ENCODE measurements around the gene TACC2.
"Not testable (repeated sequence)": the region's sequence is repeated elsewhere in the genome, so short reads cannot be mapped to it uniquely, and the experiment has no call there.

TACC2 gene

DNA sequence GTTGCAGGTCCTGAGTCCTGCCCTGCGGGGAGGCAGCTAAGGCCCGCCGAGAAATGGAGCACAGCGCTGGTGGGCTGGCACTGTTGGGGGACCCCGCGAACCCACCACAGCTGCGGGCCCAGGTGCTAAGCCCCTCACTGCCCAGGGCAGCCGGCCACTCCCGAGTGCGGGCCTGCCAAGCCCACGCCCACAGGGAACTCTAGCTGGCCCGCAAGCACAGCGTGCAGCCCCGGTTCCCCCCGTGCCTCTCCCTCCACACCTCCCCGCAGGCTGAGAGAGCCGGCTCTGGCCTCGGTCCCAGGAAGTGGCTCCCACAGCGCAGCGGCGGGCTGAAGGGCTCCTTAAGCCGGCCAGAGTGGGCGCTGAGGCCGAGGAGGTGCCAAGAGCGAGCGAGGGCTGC lies 10.5 kb upstream of the TACC2 start:
- no peak for DNase-seq (ENCODE audit: low spot score)

DNA sequence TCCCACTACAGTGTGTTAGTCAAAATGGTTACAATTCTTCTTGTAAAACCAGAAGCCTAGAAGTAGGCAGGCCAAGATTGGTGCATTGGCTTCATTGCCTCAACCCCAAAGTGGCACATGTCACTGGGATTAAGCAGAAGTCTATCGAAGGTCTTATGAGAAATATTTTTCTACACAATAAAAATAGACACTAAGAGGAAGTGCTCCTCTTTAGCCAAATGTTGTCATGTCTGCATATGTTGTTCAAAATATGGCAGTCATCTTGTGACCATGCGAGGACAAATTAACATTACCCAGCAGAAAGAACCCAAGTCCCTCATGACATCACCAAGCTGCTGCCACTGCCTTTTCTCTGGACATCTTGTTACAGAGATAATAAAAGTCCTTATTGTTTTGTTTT lies 7.6 kb upstream of the TACC2 start:
- no peak for DNase-seq (ENCODE audit: low spot score)

DNA sequence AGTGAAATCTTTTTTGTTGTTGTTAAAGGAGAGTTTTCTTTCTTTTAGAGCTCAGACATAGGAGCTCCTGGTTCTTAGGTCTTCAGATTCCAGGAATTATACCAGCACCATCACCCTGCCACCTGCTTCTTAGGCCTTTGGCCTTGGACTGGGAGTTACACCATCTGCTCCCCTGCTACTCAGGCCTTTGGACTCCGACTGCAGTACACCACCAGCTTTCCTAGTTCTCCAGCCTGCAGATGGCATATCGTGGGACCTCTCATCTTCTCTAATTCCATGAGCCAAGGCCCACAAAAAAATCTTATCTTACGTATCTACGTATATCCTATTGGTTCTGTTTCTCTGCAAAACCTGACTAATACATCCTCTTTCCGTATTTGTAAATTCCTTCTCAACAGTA lies 5.1 kb upstream of the TACC2 start:
- DNase-seq (ENCODE audit: low spot score): no peak

- DNase-seq (ENCODE audit: low spot score): no peak
Measured at GRCh38 chr10:121984463-121984862, 4.5 kb upstream of the TACC2 start.

- no peak for DNase-seq (ENCODE audit: low spot score)
Measured at GRCh38 chr10:121990015-121990677, 1.2 kb downstream of the TACC2 start.

DNA sequence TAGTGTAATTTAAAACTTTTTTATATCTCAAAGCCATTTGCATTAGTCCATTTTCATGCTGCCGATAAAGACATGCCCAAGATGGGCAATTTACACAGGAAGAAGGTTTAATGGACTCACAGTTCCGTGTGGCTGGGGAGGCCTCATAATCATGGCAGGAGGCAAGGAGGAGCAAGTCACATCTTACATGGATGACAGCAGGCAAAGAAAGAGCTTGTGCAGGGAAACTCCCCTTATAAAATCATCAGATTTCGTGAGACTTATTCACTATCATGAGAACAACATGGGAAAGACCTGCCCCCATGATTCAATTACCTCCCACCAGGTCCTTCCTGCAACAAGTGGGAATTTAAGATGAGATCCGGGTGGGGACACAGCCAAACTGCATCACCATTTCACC lies 2.8 kb downstream of the TACC2 start:
- DNase-seq (ENCODE audit: low spot score): not testable (repeated sequence)

- DNase-seq (ENCODE audit: low spot score): no peak
Measured at GRCh38 chr10:121994429-121994941, 5.5 kb downstream of the TACC2 start.

GRCh38 chr10:121998462-121998861 lies 9.5 kb downstream of the TACC2 start:
- no peak for DNase-seq (ENCODE audit: low spot score)

DNA sequence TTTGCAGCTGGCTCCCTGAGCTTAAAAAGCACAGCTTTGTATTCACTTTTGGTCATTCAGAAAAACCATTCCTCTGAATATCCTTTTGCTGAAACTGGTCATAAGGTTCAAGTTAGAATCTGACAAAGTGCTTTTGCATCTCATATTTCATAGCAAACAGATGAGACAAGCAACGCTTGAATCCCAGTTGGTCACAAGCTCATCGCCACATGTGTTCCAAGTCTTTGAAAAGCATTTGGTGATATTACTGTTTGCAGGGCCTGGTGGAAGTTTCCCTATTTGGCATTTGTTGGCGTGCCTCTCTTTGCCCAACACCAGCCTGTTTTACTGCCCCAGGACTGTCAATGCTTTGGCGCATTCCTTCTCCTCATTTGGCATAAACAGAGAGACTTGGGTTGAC lies 10.3 kb downstream of the TACC2 start:
- DNase-seq (ENCODE audit: low spot score): no peak

DNA sequence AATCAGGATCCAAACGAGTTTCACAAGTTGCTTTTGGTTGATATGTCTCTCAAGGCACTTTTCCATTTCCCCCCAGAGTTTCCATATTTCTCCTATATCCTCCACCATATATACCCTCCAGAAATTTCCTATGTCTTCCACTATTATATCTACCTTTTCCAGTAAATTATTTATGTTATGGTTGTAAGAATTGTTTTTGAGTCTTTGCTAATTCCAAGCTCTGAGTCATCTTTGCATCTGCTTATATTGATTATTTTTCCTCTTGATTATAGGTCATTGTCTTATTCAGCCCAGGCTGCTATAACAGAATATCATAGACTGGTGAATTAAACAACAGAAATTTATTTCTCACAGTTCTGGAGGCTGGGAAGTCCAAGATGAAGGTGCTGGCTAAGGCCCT lies 12.7 kb downstream of the TACC2 start:
- no peak for DNase-seq (ENCODE audit: low spot score)

- no peak for DNase-seq (ENCODE audit: low spot score)
Measured at GRCh38 chr10:122007415-122007814, 18.5 kb downstream of the TACC2 start.

DNA sequence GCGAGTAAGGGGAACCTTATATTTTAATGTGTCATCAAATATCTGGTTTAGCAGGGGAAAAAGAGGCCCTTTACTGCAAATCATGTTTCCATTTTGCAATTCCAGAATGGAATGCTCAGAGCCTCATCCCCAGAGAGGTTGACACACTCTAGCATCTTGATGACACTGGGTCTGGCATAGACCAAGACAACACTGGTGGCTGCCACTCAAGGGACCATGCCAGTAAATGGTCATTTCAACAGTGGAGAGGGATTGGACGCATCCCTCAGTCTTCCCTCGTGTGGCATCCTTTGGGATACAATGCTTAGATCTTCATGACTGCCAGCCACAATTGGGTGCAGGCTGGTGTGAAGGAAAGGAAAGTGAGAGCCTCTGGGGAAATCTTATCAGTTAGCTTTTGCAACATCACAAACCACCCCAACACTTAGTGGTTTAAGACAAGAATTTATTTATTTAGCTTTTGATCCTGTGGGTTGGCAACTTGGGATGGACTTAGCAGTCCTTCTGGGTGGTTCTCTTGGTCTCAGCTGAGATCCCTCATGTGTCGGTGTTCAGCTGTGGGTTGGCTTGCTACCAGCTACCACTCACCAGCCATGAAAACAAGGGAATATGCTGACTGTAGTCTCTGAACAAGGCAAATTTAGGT lies 21.6 kb downstream of the TACC2 start:
- no peak for DNase-seq (ENCODE audit: low spot score)

GRCh38 chr10:122012731-122013130 lies 23.8 kb downstream of the TACC2 start:
- DNase-seq (ENCODE audit: low spot score): no peak

DNA sequence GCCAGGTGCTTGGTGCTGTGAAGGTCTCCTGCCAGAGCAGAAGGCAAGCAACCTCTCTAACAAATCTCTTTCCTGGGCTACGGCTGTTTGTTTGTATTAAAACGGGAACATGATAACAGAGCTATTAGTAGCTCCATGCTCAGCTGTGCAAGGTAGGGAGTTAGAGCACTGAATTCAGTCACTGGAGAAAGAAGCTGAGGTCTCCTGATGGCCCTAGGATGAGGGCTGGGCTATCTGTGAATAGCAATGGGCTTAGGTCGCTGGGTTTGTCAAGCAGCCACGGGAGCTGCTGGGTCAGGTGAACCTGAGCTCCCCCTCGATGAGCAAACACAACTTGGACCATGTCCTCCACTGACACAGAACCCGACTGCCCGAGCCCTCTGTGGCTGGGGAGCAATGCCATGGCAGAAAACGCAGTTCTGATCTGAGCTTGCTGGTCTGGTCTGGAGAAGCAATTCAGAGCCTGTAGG lies 24.4 kb downstream of the TACC2 start:
- no peak for DNase-seq (ENCODE audit: low spot score)

- no peak for DNase-seq (ENCODE audit: low spot score)
Measured at GRCh38 chr10:122014652-122015248, 25.8 kb downstream of the TACC2 start.

DNA sequence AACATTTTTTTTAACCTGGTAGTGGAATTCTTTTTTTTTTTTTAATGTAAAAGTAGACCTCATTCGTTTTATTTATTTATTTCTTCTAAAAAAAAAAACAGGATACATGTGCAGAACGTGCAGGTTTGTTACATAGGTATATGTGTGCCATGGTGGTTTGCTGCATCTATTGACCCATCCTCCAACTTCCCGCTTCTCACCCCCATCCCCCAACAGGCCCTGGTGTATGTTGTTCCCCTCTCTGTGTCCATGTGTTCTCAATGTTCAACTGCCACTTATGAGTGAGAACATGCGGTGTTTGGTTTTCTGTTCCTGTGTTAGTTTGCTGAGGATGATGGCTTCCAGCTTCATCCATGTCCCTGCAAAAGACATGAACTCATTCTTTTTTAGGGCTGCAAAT lies 29.0 kb downstream of the TACC2 start:
- DNase-seq (ENCODE audit: low spot score): not testable (repeated sequence)

DNA sequence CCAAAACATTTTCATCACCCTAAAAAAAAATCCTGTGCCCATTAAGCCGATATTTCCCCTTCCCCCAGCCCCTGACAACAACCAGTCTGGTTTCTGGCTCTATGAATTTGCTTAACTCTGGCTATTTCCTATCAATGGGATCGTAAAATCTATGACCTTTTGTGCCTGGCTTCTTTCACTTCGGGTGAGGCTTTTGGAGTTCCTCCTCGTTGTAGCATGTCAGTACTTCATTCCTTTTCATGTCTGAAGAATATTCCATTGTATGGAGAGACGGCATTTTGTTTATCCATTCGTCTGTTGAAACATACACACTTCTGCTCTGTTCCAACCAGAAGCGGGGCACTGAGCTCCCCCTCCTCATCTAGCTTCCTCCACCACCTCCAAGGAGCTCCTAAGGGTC lies 29.5 kb downstream of the TACC2 start:
- no peak for DNase-seq (ENCODE audit: low spot score)

GRCh38 chr10:122018951-122019413 lies 30.0 kb downstream of the TACC2 start:
- DNase-seq (ENCODE audit: low spot score): no peak

DNA sequence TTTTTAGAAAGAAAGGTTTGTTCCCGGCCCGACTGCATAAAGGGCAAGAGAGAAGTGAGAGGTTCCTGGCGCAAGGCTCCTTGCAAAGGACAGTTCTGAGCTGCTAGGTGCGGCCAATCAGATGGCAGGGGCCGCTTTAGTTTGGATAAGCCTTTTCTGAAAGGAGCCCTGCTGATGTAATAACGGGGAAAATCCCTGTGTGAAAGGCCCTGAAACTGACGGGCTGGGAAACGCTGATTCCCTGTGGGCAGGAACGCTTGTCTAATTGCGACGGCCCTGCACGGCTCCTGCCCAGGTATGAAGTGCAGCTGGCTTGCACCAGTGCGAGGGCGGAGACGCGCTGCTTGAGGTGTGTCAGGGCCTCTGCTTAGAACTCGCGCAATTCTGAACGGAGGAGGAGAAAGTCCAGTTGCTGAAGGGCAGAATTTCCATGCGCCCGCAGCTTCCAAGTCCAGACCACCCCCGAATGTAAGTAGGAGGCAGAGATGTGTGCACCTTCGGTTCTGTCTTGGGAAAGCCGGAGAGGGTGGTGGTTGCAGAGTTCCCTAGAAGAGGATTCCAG lies 30.5 kb downstream of the TACC2 start:
- DNase-seq (ENCODE audit: low spot score): no peak

DNA sequence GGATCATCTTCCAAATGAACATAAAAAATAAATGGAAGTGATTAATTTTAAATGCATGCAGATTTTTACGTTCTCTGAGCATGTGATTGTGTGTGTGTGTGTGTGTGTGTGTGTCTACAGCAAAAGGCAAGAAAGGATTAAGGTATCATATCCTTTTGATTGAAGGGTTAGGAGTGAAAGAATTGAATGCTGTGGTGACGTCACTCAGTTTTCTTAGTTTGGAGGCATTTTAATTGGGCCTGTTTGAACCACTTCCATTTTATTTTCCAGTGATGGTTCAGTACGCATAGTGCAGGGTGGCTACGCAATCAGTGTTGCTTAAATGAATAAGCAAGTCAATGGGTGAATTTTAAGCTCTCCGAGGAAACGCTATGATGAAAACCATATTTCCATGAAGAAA lies 31.3 kb downstream of the TACC2 start:
- DNase-seq (ENCODE audit: low spot score): no peak

GRCh38 chr10:122021379-122021778 lies 32.4 kb downstream of the TACC2 start:
- no peak for DNase-seq (ENCODE audit: low spot score)

DNA sequence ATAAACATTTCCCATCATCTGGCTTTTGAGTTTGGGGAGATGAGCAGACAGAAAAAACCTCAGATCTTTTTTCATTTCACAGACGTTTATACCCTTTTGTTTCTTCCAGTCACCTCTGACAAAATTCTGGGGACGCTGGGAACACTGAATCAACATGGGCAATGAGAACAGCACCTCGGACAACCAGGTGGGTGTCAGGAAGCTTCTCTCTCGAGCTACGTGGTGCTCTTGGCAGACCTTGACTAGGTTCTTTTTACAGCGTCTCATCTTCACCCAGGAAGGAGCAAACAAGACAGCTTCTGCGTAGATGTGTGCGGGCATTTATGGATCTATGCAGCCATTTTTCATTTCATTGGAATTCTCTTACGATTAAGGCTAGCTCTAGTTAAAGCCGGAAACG lies 32.9 kb downstream of the TACC2 start:
- DNase-seq (ENCODE audit: low spot score): no peak

DNA sequence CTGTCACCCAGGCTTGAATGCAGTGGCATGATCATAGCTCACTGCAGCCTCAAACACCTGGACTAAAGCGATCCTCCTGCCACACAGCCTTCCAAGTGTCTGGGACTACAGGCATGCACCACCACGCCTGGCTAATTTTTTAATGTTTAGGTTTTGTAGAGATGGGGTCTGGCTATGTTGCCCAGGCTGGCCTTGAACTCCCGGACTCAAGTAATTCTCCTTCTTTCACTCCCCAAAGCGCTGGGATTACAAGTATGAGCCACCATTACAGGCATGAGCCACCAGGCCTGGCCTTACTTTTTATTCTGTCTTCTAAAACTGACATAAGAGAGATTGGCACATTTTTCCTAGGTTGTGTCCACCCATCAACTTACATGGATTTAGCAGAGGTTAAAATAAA lies 33.3 kb downstream of the TACC2 start:
- DNase-seq (ENCODE audit: low spot score): no peak

All from putamen (tissue), 1 donor.